CD4-positive, alpha-beta T cell treated with Interleukin-6 for 4 hours (primary cell): Measurements from ENCODE around the gene ZNF611.
"Not testable (repeated sequence)": the region's sequence is repeated elsewhere in the genome, so short reads cannot be mapped to it uniquely, and the experiment has no call there.

Experiments used
- DNase-seq: peaks from one replicate; pipeline ENCODE4 v3.0.0-alpha.2; 2020; ENCODE audit warnings: mixed read lengths

ZNF611 gene

DNA sequence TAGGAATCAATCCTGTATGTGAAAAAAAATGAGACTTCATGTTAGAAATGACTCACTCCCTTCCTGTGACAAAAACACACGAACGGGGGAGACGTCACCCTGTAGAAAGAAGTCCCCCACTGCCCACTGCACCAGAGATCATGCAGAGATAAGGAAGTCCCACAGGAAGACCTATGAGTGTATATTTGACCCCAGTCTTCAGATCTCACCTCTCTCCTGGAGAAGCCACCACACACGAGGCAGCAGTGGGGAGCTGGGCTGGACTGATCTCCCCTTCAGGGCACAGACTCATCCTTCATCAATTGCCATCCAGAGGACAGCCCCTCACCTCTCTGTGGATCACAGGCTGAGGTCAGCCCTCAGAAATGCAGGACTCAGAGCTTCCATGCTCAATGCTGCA is 18.9 kb downstream of the ZNF611 start:
- peak; percentile 37 for DNase-seq

GRCh38 chr19:52715330-52715729 is 19.5 kb downstream of the ZNF611 start:
- not testable (repeated sequence) for DNase-seq

- DNase-seq: not testable (repeated sequence)
Observed at GRCh38 chr19:52713051-52713450, 21.8 kb downstream of the ZNF611 start.

- DNase-seq: not testable (repeated sequence)
Observed at GRCh38 chr19:52711661-52712060, 23.2 kb downstream of the ZNF611 start.

DNA sequence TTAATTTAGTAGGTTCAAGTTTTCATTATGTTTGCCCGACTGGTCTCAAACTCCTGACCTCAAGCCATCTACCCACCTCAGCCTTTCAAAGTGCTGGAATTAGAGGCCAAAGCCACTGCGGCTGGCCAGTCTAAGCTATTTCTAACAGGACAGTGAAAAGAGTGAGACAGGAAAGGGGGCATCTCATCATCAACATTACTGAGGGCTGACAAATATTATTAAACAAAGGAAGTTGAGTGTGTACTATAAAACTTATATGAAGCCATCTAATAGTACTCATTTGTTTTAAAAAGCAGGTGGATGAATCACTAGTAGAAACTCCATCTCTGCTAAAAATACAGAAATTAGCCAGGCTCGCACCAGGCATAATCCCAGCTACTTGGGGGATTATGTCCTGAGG is 24.3 kb downstream of the ZNF611 start:
- no peak for DNase-seq

DNA sequence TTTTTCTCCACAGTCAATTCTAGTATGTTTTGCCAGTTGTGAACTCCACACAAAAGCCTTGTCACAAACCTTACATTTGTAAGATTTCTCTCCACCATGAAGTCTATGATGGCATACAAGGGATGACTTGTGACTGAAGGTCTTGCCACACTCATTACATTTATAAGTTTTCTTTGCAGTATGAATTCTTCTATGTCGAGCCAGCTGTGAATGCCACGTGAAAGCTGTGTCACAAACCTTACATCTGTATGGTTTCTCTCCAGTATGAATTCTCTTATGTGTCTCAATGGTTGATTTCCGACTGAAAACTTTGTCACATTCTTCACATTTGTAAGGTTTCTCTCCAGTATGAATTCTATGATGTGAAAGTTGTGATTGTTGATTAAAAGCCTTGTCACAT is 29.2 kb downstream of the ZNF611 start:
- DNase-seq: not testable (repeated sequence)

- no peak for DNase-seq
Observed at GRCh38 chr19:52703917-52704316, 30.9 kb downstream of the ZNF611 start.

DNA sequence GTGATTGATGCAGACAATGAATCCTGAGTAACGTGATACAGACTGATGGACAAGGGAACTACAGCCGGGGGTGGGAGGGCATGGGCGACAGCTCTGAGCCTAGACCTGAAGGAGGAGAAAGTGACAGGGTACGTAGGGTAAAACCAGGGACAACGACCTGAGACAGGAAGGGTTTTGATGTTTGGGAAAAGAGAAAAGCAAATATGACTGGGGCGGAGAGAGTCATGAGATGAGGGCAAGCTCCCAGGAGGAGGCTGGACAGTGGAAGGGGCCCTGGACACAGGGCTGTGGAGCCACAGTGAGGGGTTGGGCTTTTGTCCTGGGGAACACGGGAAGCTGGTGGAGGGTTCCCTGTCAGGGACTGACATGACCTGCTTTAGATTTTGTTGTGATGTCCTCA is 34.2 kb downstream of the ZNF611 start:
- no peak for DNase-seq

DNA sequence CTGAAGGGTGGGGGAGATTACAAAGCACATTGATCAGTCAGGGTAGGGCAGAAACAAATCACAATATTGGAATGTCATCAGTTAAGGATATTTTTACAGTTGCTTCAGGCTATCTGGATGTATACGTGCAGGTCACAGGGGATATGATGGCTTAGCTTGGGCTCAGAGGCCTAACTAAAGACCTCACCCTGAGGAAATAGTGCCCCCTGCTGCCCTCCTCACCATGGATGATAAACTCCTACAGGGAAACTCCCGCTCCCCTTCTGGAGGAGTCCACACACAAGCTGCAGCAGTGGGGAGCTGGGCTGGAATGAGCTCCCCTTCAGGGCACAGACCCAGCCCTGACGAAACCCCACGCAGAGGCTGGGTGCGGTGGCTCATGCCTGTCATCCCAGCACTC is 35.3 kb downstream of the ZNF611 start:
- DNase-seq: not testable (repeated sequence)

DNA sequence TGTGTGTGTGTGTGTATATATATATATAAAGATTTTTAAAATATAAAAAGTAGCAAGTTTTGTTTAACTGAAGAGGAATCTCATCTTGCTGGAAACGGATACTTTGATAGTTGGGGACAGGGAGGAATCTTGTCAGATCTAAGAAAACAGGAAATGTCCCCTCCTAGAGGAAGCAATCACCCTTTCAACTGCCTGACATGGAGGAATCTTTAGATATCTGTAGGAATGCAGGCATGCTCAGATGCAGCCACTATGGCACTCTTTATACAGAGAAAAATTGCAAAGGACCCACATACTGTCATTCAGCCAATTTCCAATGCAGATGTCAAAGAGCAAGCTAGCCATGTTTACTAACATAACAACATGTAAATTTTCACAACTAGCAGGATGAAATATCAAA is 38.8 kb downstream of the ZNF611 start:
- DNase-seq: no peak

DNA sequence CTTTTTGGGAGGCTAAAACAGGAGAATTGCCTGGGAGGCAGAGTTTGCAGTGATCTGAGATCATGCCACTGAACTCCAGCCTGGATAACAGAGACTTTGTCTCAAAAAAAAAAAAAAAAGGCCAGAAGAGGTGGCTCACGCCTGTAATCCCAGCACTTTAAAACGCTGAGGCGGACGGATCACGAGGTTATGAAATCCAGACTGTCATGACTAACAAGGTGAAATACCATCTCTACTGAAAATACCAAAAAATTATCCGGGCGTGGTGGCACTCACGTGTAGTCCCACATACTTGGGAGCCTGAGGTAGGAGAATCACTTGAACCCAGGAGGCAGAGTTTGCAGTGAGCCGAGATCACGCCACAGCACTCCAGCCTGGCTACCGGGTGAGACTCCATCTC is 39.9 kb downstream of the ZNF611 start:
- DNase-seq: no peak

- not testable (repeated sequence) for DNase-seq
Observed at GRCh38 chr19:52694281-52694680, 40.6 kb downstream of the ZNF611 start.

DNA sequence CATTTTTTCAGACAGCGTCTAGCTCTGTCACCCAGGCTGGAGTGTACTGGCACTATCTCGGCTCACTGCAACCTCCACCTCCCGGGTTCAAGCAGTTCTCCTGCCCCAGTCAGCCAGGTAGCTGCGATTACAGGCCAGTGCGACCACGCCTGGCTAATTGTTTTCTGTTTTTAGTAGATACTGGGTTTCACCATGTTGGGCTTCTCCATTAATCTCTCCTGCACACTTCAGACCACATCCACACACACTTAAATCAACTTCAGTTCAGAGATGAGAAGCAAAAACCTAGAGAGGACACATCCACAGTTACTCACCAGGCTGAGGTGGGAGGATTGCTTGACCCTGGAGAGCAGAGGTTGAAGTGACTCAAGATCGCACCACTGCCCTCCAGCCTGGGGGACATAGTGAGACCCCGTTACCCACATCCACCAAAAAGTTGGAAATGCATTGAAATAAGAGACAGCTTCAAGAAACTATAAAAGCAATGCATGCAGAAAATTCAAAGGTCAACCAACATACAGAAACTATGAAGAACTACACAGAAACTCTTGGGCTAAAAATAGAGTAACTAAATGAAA is 42.3 kb downstream of the ZNF611 start:
- no peak for DNase-seq

DNA sequence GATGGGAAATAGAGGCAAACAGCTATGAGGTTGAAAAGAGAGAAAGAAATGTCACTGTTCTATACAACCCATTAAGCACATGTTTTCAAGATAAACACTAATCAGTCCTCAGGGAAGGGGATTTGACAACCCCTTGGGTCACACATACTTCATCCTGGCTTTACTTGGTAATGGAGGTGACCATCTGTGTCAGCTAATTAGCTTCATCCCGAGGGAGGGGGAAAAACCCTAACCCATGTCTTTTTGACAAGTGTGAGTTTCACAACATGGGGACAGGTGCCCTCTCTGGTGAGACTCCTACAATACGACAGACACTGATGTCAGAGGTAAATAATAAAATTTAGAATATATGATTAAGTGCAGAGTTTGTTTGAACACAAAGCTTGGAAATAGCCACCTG is 43.1 kb downstream of the ZNF611 start:
- DNase-seq: no peak

DNA sequence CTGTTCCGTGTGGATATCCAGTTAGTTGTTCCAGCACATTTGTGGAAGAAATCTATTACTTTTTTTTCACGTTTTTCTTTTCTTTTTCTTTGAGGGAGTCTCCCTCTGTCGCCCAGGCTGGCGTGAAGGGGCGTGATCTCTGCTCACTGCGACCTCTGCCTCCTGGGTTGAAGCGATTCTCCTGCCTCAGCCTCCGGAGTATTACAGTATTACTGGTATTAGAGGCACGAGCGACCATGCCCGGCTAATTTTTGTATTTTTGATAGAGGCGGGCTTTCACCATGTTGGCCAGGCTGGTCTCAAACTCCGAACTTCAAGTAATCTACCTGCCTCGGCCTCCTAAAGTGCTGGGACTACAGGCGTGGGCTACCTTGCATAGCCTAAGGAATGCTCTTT is 43.6 kb downstream of the ZNF611 start:
- no peak for DNase-seq

DNA sequence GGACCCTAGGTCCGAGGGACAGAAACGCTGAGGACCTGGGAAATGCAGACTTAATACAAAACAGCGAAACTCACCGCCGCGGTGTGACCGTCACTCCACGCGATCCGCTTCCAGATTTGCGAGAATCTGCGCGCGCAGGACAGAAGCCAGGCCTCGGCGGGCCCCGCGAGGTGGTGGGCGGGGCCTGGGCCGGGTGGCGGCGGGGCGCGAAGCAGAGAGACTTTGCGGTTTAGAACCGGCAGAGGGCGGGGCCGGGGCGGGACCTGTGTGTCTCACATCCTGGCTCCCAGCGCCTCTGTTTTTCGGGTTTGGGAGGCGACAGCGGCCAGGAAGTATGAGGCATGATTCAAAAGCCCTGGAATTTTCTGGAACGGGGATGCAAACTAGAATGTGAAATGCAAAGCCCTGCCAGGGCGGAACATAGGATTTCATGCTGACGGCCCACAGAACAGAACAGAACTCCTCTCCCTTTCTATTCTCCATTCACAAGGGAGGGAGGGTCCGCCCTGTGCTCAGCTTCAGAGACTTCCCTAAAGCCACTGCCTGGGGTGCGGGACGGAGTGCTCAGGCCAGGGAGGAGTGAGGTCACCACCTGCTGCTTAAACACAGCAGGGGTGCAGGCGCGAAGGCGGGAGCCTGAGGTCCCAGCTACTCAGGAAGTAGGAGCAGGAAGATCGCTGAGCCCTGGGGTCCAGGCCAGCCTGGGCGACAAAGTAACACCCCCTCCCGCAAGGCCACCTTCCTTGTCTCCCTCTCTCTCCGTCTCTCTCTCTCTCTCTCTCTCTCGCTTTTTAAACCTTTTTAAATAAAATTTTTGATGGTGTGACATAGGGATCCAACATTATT is 44.3 kb downstream of the ZNF611 start:
- DNase-seq: peak; percentile 97

- peak; percentile 48 for DNase-seq
Observed at GRCh38 chr19:52689843-52690368, 44.9 kb downstream of the ZNF611 start.

- DNase-seq: not testable (repeated sequence)
Observed at GRCh38 chr19:52688925-52689796, 45.7 kb downstream of the ZNF611 start.

DNA sequence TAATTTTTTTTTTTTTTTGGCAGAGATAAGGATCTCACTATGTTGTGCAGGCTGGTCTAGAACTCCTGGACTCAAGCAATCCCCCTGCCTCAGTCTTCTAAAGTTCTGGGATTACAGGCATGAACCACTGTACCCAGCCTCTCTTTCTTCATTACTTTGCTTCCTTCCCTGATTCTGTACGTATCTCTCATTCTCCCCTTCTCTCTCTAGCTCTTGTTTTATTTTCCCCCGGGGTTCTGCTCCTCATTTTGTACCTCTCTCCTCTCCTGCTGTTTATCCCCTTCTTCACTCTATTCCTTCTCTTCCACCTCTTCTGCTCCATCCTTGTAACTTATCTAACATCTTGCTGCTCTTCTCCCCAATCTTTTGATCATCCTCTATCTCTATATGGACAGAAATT is 46.5 kb downstream of the ZNF611 start:
- no peak for DNase-seq

DNA sequence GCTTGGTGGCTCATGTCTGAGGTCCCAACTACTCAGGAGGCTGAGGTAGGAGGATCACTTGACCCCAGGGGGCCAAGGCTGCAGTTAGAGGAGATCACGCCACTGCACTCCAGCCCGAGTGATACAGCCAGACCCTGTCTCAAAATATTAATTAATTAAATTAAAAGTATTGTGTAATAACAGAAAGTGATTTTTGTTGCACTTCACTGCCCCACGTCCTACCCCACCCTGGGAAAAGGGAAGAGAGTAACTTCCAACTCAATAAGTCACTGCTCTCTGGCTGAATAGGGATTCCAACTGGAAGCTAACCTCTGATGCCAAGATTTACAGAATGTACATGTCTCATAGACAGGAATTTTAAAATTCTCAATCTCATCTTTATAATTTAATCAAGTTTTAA is 47.2 kb downstream of the ZNF611 start:
- DNase-seq: no peak

DNA sequence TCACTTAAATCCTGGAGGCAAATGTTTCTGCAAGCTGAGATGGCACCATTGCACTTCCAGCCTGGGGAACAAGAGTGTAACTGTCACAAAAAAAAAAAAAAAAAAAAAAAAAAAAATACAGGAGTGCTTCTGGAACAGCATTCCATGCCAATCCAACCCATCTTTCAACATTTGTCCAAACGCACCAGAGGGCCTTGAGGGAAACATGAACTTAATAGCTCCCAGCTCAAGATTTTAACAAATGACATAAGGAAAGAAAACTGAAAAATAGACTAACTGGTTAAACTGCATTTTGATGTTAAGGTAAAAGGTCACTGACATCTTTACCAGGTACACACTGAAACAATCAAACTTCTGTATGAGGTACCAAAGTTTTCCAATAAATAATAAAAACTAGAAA is 49.0 kb downstream of the ZNF611 start:
- no peak for DNase-seq

DNA sequence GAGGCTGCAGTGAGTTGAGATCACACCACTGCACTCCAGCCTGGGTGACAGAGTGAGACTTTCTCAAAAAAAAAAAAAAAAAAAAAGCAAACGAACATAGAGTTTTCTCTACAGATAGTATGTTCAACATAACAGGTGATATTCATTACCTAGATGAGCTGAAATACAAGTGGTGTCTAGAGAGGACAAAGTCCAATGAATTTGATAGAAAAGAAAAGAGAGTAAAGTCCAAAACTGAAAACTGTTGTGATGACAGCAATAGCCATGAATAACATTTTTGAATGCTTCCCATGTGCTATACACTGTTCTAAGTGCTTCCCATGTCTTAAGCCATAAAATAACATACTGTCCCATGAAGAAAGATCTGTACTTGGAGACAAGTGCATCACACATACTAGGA is 53.6 kb downstream of the ZNF611 start:
- not testable (repeated sequence) for DNase-seq

GRCh38 chr19:52679598-52679997 is 55.2 kb downstream of the ZNF611 start:
- no peak for DNase-seq
